Measurements from ENCODE around the gene PTBP3.
A peak's percentile ranks its signal among the peaks of the same experiment; 100 is the strongest.
"Not testable (repeated sequence)": the region's sequence is repeated elsewhere in the genome, so short reads cannot be mapped to it uniquely, and the experiment has no call there.

Gene PTBP3, protein sequence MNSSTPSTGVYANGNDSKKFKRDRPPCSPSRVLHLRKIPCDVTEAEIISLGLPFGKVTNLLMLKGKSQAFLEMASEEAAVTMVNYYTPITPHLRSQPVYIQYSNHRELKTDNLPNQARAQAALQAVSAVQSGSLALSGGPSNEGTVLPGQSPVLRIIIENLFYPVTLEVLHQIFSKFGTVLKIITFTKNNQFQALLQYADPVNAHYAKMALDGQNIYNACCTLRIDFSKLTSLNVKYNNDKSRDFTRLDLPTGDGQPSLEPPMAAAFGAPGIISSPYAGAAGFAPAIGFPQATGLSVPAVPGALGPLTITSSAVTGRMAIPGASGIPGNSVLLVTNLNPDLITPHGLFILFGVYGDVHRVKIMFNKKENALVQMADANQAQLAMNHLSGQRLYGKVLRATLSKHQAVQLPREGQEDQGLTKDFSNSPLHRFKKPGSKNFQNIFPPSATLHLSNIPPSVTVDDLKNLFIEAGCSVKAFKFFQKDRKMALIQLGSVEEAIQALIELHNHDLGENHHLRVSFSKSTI

DNA sequence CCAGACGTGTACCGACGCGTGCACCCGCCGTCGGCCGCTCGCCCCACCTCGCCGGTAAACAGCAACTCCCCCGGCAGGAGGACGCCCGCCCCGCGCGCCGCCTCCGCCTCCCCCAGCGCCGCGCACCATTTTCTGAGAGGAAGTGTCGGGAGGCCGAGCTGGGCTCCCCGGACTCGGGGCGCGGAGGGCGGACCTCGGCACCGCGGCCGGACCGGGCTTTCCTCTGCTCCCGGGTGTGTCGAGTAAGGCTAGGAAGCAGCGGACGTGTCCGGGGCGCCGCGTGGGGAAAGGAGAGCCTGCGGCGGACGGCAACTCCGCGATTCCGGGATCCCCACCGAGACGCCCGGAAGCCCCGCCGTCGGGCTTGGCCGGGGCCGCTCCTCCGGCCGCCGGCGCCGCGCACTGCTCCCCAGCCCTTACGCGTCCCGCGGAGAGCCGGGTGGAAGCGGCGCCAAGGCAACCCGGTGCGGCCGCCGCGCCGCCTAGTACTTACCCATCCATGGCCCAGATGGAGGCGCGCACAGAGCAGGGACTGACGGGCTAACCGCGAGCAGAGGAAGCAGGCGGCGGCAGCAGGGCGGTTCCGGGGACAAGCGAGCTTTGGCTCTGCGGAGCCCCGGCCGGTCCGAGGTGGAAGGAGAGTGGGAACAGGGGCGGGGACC, at the start of gene PTBP3:
Gene PTBP3, minus strand, starts transcription at position 643 of the 662 bp plus-strand sequence. CDS start 35,754 bp downstream, outside the sequence.
- peak; percentile 77 for DNase-seq

DNA sequence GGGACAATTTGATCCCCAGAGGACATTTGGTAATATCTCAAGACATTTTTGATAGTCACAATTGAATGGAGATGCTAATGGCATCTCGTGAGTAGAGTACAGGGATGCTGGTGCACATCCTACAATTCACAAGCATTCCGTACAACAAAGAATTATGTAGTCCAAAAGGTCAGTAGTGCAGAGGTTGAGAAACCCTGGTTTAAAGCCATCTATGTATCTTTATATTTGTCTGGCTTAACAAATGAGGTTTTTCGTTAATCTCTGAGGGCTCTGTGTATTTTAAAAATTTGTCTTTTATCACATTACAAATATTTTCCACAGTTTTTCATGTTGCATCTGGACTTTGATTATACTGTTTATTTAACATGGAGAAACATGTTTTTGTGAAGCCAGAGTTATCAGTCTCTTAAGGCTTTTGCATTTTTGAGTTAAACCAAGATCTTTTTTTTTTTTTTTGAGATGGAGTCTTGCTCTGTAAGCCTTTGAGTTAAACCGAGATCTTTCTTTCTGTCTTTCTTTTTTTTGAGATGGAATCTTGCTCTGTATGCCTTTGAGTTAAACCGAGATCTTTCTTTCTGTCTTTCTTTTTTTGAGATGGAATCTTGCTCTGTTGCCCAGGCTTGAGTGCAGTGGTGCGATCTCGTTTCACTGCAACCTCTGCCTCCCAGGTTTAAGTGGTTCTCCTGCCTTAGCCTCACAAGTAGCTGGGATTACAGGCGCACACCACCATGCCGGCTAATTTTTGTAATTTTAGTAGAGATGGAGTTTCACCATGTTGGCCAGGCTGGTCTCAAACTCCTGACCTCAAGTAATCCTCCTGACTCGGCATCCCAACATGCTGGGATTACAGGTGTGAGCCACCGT, 49.3 kb upstream of the PTBP3 start:
- no peak for DNase-seq

DNA sequence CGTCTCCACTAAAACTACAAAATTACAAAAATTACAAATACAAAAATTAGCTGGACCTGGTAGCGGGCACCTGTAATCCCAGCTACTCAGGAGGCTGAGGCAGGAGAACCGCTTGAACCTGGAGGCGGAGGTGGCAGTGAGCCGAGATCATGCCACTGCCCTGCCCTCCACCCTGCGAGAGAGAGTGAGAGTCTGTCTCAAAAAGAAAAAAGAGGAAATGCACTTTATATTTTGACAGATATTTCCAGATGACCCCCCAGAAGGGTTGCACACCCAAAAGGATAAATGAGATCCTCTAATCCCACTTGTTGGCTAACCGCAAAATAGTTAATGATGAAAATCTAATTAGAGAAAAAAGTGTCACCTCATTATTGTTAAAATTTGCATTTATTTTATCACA, 48.6 kb upstream of the PTBP3 start:
- DNase-seq, result no peak

DNA sequence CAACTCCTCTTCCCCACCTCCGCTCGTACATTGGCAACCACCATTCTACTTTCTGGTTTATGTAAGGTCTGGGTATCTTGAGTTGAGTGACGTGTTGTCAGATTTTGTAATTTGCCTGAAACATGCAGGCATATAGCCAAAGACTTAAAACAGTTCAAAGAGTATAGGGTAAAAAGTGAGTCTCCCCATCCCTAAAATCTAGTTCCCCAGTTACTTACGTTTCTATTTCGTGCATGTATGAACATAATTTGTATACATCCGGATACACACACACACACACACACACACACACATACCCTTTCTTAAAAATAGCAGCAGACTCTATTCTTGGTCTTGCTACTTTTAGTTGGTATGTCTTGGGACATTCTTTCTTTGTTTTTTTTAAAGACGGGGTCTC, 47.4 kb upstream of the PTBP3 start:
- peak; percentile 7 for DNase-seq

DNA sequence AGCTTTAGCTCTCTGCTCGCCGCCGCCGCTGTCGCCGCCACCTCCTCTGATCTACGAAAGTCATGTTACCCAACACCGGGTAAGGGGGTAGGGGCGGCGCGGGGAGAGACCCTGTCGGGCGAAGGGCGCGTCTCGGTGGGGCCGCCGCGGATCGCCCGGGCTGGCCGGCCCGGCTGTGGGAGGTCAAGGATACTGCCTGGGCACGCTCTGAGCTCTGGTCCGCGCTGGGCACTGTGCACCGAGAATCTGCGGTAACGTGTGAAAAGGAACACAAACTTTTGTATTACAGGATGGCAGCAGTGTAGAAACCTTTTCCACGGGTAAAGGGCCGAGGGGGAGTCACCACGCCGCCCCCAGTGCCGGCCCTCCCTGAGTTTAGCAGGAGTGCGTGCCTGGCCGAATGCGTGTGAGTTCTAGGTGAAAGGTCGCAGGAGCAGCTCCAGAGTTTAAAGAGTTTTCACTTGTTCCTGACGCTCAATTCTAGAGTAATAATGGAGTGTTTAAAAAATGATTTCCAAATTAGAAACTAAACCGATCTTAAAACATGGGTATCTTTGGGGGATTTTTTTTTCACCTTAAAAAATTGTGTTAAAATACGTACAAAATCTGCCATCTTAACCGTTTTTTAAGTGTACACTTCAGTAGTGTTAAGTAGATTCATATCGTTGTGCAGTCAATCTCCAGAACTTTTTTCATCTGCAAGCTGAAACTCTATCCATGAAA, 46.8 kb upstream of the PTBP3 start, which contains the start of gene HSDL2:
Gene HSDL2, plus strand, starts transcription at position 7 of the 723 bp plus-strand sequence. Its CDS starts 56 bp downstream, at position 63.
- DNase-seq, result peak; percentile 22

DNA sequence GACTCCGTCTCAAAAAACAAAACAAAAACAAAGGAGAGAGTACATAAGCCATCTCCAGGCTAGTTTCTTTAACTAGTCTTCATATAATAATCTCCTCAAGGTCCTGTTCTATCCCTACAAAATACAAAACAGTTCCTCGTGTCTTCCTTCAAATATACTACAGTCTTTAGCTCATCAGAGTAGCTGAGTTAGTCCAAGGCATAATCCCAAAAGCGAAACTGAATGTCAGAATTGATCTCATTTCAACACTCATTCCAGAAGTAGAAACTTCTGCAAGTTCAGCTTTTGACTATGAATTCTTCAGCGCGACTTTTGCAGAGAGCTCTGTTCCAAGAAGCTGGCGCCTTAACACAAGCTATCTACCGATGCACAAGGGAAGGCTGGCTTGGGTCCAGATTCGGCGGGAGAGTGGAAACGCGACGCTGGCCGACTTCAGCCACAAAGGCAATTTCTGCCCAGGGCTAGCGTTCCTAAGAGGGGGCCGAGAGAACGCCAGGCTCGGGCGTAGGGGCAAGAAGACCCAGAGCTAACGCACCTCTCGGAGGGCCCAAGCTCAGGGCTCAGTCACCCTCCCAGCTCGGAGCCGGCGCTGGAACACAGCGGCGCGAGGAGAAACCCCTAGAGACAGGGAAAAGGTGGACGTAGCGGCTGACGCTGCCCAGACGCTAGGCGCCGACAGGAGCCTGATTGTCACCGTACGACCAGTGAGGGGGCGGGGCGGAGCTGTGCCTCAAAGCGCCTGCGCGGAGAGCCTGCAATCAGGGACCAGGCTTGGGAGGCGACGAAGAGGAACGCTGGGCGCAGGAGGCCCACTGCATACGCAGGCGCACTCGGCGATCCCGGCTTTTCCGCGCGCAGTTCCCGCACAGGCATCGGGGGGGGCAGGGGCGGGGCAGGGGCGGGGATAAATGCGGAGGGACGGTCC, 46.0 kb upstream of the PTBP3 start:
- DNase-seq, result peak; percentile 96

DNA sequence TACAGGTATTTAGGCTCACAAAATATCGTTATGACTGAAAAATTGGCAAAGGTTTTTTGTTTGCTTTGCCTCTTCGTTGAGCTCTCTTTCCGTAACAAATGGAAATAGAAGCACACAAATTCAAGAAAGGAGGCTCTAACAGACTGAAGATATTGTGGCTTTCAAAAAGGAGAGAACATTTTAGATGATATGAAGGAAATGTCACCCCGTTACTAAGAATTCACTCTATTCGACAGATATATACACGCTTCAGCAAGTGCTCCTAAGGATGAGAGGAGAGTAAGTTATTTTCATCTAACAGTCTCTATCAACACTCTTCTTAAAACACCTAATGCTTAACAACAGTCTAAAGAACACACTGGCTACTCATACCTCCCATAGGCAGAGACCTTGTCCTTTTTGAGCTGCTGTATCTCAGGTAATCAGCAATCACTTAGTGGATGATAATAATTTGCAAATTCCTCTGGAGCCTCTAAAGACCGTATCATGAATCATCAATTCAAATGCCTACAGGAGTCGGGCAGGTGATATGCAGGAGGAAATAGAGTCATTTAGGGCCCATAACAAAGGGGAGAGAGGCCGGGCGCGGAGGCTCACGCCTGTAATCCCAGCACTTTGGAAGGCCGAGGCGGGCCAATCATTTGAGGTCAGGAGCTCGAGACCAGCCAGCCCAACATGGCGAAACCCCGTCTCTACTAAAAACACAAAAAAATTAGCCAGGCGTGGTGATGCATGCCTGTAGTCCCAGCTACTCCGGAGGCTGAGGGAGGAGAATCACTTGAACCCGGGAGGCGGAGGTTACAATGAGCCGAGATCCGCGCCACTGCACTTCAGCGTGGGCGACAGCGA, 45.1 kb upstream of the PTBP3 start:
- no peak for DNase-seq

DNA sequence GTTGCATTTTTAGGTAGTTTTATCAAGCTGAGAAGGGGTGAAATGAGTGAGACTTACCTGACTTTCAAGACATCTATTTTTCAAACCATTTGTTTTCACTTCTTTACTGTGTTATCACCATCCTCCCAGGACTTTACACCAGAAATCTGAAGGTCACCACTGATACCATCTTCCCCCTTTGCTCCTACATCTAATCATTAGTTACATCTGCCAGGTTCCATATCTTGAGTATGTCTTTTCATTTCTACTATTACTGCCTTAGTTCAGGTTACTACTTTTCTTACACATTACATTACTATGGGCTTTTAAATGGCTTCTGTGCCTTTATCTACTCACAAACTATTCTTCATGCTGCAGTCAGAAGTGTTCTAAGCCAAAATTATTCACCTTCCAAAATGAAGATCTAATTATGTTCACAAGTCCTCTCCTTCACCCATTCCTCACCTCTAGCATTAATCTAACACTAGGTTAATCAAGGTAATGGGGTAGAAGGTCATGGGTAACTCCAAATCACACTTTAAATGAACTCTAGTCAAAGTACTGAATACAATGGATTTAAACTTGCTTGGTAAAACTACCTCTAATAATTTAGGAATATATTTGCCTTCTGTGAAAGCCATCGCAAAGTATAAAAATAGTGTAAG, 44.4 kb upstream of the PTBP3 start:
- no peak for DNase-seq

DNA sequence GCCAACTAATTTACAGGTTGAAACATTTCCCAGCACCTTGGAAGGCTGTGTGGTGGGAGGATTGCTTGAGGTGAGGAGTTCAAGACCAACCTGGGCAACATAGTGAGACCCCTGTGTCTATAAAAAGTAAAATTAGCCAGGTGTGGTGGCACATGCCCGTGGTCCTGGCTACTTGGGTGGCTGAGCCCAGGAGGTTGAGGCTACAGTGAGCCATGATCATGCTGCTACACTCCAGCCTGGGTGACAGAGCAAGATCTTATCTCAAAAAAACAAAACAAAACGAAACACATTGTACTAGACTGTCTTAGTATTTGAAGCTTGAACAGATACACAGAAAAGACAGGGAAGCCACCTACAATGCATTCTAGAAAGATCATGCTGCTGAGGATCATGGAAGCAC, 43.7 kb upstream of the PTBP3 start:
- no peak for DNase-seq

DNA sequence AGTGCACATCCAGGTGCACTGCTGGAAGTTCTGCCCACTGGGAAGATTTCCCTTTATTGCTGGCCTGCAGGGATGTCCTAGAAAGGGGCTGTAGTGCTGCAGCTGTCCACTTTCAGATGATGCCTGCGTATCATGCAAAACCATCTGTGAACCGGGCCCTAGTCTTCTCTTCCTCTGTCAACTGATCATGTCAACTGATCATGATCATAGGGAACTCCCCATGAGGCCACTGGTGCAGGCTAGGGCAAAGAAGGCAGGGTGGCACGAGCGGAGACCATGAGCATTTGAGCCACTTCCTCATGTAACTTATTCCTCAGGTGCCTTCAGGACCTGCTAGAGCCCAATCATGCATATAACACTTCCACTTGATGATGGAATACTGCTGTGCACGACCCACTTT, 41.9 kb upstream of the PTBP3 start:
- no peak for DNase-seq

DNA sequence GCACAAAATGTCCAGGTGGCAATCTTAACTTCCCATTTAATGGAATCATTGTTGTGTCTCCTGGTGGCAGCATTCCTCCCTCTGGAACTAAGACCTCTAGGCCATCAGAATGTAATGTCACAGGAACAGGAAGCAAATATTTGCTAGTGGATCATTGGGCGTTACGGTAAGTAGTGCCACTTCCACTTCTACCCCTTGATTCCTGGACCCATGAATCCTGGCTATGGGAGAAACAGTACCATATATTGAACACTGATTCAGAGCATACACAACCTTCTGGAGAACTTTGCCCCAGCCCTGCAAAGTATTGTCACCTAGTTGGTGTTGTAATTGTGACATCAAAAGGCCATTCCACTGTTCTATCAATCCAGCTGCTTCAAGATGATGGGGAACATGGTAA, 40.8 kb upstream of the PTBP3 start:
- not testable (repeated sequence) for DNase-seq

DNA sequence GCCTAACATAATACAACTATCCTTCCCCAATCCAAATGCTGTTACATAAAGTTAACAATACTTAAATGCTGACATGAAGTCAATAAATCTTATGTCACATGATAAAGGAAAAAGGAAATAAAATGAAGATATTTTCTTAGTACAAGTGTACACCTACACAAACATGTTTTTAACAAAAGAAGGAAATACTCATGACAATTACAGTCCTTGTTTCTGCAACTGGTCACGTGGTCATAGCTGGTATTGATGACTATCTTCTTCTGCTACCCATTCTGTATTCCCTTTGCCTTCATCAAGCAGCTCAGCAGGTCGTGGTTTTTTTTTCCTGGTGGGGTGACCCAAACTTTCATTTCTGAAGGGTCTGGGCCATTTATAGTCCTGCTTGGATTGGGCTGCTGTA, 40.2 kb upstream of the PTBP3 start:
- not testable (repeated sequence) for DNase-seq

DNA sequence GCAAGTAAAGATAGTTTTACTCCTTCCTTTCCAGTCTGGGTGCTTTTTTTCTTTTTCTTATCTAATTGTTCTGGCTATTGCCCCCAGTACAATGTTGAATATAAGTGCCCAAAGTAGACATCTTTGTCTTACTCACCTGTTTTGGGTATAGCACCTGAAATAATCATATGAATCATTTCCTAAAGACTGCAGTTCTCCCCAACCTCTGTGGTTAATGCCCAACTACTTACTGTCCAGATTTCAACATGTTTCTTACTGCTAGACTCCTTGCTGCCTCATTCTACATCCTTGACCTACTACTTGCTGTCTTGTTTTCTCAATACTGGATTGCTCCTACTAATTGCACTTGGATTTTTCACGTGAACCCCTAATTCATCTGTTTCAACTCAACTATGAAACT, 37.6 kb upstream of the PTBP3 start:
- no peak for DNase-seq

DNA sequence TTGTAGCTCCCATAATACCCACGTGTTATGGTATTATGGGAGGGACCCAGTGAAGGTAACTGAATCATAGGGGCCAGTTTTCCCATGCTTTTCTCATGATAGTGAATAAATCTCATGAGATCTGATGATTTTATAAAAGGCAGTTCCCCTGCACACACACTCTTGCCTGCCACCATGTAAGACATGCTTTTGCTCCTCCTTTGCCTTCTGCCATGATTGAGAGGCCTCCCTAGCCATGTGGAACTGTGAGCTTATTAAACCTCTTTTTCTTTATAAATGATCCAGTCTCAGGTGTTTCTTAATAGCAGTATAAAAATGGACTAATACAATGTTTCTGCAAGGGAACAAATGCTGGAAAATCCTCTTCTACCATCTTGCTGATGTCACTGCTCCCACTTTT, 36.4 kb upstream of the PTBP3 start:
- DNase-seq, result no peak

DNA sequence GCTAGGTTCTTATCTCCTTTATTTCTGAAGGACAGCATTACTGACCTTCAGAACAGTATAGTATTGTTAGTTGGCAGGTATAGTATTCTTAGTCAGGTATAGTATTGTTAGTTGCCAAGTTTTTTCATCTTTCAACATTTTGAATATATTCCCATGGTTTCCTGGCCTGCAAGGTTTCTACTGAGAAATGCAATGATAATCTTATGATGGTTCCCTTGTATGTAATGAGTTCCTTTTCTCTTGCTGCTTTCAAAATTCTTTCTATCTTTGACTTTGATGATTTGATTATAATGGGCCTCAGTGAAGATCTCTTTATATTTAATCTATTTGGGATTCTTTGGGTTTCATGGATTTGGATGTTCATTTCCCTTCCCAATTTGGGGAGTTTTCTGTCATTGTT, 34.0 kb upstream of the PTBP3 start:
- DNase-seq, result no peak

DNA sequence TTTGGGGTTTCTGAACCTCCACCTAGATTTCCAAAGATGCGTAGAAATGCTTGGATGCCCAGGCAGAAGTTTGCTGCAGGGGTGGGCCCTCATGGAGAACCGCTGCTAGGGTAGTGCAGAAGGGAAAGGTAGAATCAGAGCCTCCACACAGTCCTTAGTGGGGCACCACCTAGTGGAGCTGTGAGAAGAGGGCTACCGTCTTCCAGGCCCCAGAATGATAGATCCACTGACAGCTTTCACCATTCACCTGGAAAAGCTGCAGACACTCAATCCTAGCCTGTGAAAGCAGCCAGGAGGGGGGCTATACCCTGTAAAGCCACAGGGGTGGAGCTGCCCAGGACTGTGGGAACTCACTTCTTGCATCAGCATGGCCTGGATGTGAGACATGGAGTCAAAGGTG, 33.2 kb upstream of the PTBP3 start:
- DNase-seq, result no peak

DNA sequence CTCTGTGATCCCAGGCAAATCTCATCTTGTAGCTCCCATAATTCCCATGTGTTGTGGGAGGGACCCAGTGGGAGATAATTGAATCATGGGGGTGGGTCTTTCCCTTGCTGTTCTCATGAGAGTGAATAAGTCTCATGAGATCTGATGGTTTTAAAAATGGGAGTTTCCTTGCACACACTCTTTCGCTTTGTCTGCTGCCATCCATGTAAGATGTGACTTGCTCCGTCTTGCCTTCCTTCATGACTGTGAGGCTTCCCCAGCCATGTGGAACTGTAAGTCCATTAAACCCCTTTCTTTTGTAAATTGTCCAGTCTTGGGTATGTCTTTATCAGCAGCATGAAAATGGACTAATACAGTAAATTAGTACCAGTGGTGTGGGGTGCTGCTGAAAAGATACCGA, 31.8 kb upstream of the PTBP3 start:
- not testable (repeated sequence) for DNase-seq

DNA sequence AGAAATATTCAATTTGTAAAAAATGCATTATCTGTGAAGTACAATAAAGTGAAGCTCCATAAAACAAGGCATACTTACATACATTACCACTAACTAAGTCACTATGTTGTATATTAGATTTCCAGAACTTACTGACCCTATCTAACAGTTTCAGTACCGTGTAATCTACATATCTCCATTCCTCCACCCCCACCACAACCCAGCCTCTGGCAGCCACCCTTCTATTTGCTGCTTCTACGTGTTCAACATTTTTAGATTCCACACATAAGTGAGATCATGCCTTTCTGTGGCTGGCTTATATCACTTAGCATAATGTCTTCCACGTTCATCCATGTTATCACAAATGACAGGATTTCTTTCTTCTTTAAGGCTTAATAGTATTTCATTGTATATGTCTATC, 31.3 kb upstream of the PTBP3 start:
- no peak for DNase-seq

DNA sequence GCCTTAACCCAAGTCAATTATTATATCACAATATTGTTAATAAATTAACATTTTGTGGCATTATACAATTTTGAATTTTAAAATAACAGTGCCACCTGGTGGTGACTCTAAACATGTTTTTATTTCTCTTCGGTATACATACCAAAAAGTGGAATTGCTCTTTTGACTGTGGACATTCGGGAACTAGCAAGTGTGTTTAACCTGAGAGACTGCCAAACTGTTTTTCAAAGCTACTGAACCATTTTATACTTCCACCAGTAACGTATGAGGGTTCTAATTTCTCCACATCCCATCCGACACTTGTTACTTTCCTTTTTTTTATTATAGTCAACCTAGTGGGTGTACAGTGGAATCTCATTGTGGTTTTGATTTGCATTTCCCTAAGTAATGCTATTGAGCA, 28.2 kb upstream of the PTBP3 start:
- DNase-seq, result peak; percentile 44
